Uterus (tissue), 2 donors: ENCODE data around the gene PLEKHM2.

Source experiments
- POLR2A ChIP-seq, 2 donors: fragments of 450-650 bp; IDR thresholded peaks; one replicate each; pipeline ENCODE4 v1.6.1; 2016; ENCODE audit warnings: antibody characterized with exemption in 2 of 2, mild to moderate bottlenecking in 1 of 2, moderate library complexity in 1 of 2
- TF ChIP-seq, protein P1 (sequence below), 4 experiments: fragments of 200-600 bp in 2 of 4; fragments of 450-650 bp in 2 of 4; sonication (generic) in 2 of 4; IDR thresholded peaks; one replicate each; pipeline ENCODE4 v1.5.1; 2016 to 2019; ENCODE audit warnings: antibody characterized with exemption in 4 of 4, mild to moderate bottlenecking in 2 of 4, moderate library complexity in 1 of 4

DNA sequence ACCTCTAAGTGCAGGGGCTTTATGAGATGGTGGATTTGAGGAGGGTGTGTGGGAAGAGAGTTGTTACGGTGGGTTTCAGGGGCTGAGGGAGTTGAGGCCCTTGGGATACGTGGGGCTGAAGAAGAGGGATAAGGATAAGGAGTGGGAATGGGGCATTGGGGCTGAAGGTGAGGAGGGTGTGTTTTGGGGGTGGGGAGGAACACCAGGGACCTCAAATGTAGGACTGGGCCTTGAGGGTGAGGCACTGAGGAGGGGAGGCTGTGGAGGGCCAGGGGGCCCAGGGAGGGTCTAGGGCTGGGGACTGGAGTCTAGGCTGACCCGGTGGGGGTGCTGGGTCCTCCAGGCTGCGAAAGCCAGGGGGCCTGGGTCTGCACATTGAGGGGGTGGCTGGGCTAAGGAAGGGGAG lies 1.2 kb upstream of the PLEKHM2 start:
- TF ChIP-seq POLR2A (IDR thresholded peaks at IDR 0.05), result no peak
- TF ChIP-seq, protein P1, sequence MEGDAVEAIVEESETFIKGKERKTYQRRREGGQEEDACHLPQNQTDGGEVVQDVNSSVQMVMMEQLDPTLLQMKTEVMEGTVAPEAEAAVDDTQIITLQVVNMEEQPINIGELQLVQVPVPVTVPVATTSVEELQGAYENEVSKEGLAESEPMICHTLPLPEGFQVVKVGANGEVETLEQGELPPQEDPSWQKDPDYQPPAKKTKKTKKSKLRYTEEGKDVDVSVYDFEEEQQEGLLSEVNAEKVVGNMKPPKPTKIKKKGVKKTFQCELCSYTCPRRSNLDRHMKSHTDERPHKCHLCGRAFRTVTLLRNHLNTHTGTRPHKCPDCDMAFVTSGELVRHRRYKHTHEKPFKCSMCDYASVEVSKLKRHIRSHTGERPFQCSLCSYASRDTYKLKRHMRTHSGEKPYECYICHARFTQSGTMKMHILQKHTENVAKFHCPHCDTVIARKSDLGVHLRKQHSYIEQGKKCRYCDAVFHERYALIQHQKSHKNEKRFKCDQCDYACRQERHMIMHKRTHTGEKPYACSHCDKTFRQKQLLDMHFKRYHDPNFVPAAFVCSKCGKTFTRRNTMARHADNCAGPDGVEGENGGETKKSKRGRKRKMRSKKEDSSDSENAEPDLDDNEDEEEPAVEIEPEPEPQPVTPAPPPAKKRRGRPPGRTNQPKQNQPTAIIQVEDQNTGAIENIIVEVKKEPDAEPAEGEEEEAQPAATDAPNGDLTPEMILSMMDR (IDR thresholded peaks at IDR 0.05), result no peak
